GM21786 (cell line): ENCODE results near the gene KCNMB2.

Source experiments
- ATAC-seq: cut with Tn5 transposase; IDR thresholded peaks from one replicate; pipeline ENCODE4 v1.9.1; 2021; ENCODE audit not compliant: unreplicated experiment

The KCNMB2 gene

GRCh38 chr3:178795349-178795748 lies 259.1 kb downstream of the KCNMB2 start:
- ATAC-seq: no peak

DNA sequence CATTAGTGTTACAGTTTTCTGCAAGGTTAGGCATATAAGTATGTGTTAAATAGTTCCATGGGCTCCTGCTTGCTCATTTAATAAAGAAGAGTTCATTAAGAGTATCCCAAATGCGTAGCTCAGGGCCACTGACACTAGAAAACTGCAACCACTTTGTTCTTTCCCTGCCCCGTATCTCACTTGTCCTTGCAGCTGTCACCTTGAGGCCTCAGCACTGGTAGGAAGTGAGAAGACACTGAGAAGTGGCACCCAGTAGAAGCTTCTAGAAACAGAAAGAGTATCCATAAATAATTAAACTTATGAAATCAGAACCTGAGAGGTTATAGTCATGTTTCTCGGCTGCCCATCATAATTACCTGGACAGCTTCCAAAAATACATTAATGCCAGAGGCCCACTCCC lies 266.0 kb downstream of the KCNMB2 start:
- ATAC-seq: no peak

DNA sequence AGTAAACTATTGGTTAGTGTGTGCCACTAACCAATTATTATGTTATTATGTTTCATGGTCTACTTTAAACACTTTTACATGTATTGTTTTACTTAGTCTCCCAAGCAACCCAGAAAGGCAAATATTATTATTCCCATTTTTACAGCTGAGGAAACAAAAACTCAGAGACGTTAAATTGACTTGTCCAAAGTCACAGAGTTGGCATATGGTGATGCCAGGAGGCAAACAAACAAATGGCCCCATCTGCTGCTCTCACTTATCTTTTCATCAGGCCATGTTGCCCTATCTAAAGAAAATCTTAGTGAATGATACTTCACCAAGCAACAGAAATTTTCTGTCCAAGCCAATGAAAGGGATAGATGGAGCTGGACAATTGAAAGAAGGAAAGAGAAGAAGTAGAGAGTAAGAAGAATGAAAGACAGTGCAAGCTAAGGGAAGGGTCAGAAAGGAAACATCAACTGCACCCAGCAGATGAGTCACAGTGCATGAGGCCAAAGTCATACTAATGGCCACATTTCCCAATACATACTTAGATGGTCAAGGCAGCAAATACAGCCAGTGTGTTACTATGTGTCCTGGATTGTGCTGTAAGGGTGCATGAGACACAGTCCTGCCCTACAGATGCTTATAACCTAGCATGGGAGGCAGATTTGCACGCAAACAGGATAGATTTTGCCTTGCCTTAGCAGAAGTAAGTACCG lies 266.9 kb downstream of the KCNMB2 start:
- ATAC-seq: no peak

GRCh38 chr3:178804606-178805005 lies 268.4 kb downstream of the KCNMB2 start:
- no peak for ATAC-seq

GRCh38 chr3:178805741-178806140 lies 269.5 kb downstream of the KCNMB2 start:
- ATAC-seq: no peak

DNA sequence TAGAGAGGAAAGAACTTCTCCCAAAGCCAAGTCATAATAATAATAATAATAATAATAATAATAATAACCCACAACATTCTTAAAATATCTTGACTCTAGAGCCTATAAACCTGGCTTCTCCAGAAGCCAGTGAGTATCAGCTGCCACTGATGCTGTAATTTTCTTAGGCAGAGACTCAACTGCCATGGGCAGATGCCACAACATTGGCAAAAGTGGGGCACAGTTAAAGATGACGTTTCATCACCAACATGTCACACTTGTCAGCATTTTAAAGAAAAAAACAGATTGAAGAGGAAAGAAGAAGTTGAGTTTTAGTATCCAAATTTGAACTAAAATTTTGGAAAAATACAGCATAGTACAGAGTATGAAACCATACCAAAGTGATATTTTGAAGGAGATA lies 270.4 kb downstream of the KCNMB2 start:
- ATAC-seq: no peak

DNA sequence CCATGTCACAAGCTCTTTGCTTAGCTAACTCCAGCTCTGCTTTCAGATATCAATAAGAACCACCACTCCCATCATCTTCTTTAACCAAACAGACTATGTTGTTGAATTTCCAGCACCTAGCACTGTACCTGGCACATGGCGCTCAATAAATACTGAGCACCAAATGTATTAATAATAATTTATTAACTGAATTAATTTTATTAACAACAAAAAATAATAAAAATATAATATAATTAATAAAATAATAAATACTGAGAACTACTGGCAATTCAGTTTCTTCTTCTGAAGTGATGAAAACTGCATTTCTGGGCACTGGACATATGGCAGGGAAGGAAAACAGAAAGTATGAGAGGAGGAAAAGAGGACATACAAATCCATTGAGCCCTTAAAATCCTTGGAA lies 271.5 kb downstream of the KCNMB2 start:
- ATAC-seq: no peak

DNA sequence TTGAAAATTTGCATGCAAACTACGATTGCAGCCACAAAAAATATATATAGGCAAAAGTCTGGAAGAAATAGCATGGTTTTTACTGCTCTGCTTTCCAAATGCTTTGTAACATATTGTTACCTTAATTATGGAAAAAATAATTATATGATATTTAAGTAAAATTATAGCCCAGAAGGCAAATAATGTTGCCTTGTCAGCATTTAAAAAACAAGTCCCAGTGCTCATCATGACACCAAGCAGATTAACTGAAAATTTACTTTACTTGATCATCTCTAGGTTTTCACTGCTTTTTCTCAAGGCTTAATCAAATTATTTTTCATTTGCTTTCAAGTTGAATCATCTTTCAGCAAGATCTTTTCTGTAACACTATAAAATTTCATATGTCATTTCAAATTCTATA lies 272.5 kb downstream of the KCNMB2 start:
- ATAC-seq: no peak

DNA sequence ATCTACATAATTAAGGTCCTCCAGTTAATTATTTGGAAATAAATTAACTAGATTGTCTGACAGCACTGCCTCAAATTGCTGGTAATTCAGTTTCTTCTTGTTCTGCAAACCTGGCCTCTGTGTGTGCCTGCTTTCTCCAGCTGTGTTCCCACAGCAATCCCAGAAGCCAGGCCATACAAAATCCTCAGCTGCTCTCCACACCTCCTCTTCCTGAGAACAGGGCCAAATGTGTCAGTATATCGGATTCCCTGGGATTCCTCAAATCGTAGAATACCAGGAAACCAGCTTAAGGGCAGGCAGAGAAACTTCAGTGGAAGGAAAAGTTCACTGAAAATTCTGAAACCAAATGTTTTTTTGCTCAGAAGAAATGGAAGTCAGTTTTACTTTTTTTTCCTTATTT lies 273.9 kb downstream of the KCNMB2 start:
- no peak for ATAC-seq

DNA sequence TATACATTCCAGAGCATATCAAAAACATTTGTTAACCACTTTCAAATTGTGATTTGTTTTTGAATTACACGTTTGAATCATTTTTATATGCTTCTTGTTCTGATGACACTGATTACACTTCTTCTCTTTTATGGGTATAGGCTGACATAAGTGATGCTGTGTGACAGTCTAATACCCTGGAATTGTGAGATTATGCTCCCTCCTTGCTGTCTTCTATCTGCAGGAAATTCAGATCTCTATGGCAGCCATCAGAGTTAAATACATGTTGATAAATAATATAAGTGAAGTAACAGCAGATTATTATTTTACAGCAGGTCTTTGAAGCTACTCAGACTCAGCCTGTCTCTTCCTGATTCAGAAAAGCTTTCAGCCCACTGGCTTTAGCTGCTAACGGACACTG lies 286.5 kb downstream of the KCNMB2 start:
- ATAC-seq: no peak

DNA sequence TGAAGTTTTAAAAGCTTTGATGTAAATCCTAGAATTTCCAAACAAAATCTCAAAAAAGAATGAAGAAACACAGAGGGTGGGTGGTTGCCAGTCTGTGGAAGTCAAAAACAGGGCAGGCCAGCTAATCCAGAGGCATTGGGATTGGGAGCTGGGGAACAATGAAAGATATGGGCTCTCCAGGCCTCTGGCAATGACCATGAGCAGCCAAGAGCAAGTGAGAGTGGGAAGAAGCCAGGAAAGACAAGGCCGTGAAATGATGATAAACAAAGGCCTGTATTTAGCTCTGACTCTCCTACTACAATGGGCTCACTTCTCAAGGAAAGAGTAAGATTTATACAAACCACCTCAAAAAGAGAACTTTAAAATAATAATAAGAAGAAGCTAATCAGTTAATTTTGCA lies 286.9 kb downstream of the KCNMB2 start:
- no peak for ATAC-seq

DNA sequence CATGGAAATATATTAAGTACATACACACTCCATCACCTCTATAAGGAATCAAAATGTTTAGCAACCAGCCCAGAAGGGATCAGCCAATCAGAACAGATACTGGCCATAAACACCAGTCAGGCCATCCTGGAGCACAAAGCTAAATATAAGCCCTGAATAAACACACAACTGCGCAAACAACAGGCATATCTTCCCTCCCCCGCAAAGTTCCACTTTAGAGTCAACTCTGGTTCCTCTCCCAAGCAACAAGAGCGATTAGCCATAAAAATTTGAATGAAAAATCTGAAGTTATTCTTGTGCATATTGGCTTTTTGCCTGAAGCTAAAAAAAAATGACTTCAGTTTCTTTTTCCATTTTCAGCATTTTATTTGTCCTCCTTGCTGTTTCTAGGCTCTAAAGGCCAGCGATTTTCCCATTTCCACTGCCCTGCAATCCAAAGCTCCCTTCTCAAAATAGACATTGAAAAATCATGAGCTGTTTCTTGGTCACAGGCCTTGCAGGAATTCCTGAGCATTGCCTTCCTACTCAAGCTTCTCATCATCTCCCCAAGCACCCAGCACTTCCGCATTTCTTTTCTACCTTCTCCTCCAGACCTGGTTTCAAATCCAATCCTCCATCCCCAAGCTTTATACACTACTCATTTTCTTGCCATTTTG lies 287.5 kb downstream of the KCNMB2 start:
- no peak for ATAC-seq

GRCh38 chr3:178826435-178827123 lies 290.3 kb downstream of the KCNMB2 start:
- peak; percentile 49 for ATAC-seq

DNA sequence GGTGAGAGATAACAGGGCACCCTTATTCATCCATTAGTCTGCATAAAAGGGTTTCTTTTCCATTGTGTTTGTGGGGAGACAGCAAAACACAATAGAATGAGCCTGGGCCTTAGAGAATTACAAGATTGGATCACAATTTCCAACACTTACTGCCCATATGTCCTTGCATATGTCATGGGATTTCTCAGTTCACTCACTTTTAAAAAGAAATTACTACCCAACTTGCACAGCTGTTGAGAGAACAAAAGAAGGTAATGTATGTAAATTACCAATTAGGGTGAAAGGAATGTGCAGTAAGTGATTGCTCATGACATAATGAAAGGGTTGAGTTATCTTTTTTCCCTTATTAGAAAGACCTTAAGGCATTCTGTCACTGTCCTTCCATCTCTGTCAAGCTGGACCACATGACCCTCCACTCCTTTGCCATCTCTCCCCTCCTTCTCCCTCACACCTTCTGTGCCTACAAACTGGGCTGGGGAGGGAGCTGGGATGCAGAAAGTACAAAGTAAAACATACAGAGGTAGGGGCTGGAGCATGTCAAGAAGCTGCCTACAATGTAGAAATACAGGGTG lies 291.1 kb downstream of the KCNMB2 start:
- ATAC-seq: no peak

- ATAC-seq: no peak
Observed at GRCh38 chr3:178833695-178834094, 297.5 kb downstream of the KCNMB2 start.

DNA sequence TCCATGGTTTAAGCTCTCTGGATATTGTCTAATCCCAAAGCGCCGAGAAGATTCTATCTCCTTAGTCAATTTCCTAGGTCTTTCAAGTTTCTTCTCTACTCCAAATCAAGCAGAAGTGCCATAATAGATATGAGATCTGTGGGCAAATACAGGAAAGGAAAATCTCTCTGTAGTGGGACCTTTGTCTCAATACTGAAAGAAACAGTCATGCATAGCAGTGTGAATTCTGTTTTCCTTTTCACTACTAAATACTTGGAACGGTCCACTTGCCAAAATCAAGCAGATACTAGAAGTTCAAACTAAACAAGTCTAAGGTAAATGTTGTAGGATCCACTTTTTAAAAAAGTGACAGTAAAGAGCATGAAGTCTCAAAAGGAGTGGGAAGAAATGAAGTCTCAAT lies 298.8 kb downstream of the KCNMB2 start:
- no peak for ATAC-seq

GRCh38 chr3:178837512-178837911 lies 301.3 kb downstream of the KCNMB2 start:
- ATAC-seq: no peak

DNA sequence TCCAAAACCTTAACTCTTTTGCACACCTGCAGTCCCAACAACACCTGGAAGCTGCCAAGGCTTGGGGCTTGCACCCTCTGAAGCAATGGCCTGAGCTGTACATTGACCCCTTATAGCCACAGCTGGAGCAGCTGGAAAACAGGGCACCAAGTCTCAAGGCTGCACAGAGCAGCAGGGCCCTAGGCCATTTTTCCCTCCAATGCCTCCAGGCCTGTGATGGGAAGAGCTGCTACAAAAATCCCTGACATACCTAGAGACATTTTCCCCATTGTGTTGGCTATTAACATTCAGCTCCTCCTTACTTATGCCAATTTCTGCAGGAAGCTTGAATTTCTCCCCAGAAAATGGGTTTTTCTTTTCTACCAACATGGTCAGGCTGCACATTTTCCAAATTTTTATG lies 304.4 kb downstream of the KCNMB2 start:
- ATAC-seq: no peak

GRCh38 chr3:178841011-178841410 lies 304.8 kb downstream of the KCNMB2 start:
- ATAC-seq: no peak

GRCh38 chr3:178844916-178845315 lies 308.7 kb downstream of the KCNMB2 start:
- ATAC-seq: no peak

GRCh38 chr3:178845420-178846118 lies 309.3 kb downstream of the KCNMB2 start:
- ATAC-seq: no peak
